PC-3 (cell line): ENCODE data around the gene BTF3.

Experiments used
- EZH2 ChIP-seq: fragments of 300-600 bp; sonication (generic); IDR thresholded peaks from one replicate; pipeline ENCODE4 v1.6.1; 2017; ENCODE audit warnings: antibody characterized with exemption, mild to moderate bottlenecking, low read length; ENCODE audit not compliant: unreplicated experiment
- TF ChIP-seq, protein P1 (sequence below): fragments of 300-600 bp; sonication (generic); conservative IDR thresholded peaks from 2 replicates; pipeline ENCODE4 v1.5.1; 2017; ENCODE audit warnings: antibody characterized with exemption, low read depth, mild to moderate bottlenecking, low read length

DNA sequence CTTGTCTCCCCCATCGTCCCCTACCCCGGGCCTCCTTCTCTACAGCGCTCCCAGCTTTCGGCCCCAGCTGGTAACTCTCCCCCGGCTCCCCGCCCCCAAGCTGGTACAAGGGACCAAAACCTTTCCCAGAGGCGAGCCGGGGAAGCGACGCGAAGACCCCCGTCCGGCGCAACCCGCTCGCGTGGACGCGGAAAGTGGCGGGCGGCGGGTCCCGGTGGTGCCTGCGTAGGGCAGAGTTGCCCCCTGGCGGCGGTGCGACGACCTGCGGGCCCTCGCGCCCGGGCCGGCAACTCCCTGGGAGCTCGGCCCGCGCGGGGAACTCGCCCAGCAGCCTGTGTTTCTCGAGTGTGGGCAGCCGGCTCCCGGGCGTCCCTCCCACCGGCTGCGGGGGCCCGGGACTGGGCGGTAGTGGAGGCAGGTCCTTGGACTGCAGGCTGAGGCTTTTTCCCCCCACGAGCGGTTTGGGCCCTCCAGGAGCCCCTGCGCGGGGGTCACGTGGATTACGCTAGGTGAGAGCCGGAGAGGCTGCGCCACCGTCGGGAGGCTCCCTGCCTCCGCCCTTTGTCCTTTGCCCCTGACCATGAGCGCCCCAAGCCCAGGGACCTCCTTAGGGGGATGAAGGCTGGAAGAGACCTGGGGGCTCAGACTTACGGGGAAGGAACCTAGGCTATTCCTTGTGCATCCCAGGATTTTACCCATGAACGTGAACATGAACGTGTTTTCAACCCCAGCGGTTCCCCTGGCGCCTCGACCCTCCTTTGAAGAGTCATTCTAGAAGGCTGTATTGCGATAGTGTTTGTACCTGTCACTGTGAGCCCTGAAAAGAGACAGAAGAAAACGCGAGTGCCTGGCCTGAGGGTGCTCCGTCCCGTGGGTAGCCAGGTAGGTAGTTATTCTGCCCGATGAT lies 46.8 kb upstream of the BTF3 start:
- TF ChIP-seq, protein P1, sequence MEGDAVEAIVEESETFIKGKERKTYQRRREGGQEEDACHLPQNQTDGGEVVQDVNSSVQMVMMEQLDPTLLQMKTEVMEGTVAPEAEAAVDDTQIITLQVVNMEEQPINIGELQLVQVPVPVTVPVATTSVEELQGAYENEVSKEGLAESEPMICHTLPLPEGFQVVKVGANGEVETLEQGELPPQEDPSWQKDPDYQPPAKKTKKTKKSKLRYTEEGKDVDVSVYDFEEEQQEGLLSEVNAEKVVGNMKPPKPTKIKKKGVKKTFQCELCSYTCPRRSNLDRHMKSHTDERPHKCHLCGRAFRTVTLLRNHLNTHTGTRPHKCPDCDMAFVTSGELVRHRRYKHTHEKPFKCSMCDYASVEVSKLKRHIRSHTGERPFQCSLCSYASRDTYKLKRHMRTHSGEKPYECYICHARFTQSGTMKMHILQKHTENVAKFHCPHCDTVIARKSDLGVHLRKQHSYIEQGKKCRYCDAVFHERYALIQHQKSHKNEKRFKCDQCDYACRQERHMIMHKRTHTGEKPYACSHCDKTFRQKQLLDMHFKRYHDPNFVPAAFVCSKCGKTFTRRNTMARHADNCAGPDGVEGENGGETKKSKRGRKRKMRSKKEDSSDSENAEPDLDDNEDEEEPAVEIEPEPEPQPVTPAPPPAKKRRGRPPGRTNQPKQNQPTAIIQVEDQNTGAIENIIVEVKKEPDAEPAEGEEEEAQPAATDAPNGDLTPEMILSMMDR: peak; percentile 75
- TF ChIP-seq EZH2: no peak
